ENCODE measurements around the gene ARAP3. TPM values are rescaled to one million over a fixed set of nuclear protein-coding genes. Genes with fewer than 3 reads are reported as not detected.

Gene ARAP3
- total RNA-seq, 2 donors from 2014 or later, result 7.1 to 19.6 TPM

DNA sequence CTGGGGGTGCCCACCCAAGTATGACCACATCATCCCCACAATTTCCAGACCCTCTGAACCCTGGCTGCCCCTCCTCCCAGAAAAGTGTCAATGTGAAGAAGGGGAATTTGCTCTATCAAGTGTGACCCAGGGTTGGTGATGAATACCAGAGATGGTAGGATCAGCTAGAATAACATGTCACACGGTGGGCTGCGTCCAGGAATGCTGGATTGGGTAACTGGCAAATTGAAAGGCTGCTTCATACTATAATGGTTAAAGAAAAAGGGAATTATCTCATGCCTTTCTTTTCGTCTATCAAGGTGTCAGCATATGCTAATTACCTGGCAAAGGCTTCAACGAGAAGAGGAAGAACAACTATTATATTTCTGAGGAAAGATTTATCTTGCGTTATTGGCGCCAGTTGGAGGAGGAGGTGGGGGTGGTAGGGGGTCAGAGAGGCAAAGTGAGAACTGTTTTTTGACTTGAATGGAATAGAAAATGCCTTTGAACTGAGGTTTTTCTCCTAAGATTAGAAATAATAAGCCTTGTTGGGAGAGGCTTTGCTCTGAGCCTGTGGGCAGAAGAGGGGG lies 27.8 kb upstream of the ARAP3 start:
- no peaks in the 10 kb centered on the region for H3K4me1 Mint-ChIP-seq
- no peaks in the 10 kb centered on the region for H3K36me3 Mint-ChIP-seq (ENCODE audit: low read depth)
- H3K27ac Mint-ChIP-seq, result no peak overlapping the region
- no peak overlapping the region for H3K4me3 Mint-ChIP-seq
- H3K27me3 Mint-ChIP-seq, result no peaks in the 10 kb centered on the region
- ATAC-seq (replicated peaks), result no peak
- no peaks in the 10 kb centered on the region for H3K9me3 Mint-ChIP-seq

DNA sequence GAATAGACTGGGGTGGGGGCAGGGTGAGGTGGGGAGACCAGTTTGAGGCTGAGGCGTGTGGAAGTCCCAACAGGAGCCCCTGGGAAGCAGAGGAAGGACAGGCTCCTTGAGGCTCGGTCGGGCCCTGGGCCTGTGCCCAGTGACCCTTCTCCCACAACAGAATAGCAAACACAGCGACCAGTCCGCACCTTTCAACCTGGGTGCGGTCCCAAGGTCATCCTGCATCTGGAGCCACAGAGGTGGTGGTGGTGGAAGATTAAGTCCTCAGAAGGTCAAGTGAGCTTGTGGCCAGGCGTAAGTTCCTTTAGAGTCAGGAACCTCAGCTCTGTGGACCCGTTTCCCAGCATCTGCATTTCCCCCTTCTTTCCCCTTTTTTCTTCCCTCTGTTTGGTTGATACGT lies 26.0 kb upstream of the ARAP3 start:
- Mint-ChIP-seq H3K36me3 (ENCODE audit: low read depth) (no peaks in the 10 kb centered on the region), H3K27me3 (no peaks in the 10 kb centered on the region), H3K27ac (no peak overlapping the region), H3K4me1 (no peaks in the 10 kb centered on the region), H3K9me3 (no peaks in the 10 kb centered on the region), H3K4me3 (no peak overlapping the region)
- no peak for ATAC-seq (replicated peaks)

DNA sequence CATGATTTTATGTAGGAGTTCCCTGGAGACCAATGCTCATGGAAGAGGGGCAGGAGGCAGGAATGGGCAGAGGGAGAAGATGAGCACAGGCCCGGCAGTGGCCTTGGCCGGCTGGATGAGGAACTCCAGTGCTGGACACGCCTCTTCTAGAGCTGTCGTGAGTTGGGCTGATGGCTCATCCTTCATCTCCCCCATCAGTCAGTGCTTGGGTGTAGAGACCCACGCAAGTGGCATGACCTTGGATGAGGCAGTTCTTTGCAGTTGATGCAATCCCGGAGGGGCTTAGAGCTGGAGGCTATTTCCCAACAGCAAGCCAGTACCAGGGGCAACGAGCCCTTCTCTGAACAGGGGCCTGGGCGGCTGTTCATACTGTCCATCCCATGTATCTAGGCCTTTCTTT lies 25.5 kb upstream of the ARAP3 start:
- H3K36me3 Mint-ChIP-seq (ENCODE audit: low read depth), result no peaks in the 10 kb centered on the region
- no peak overlapping the region for H3K27ac Mint-ChIP-seq
- no peak overlapping the region for H3K4me3 Mint-ChIP-seq
- no peak for ATAC-seq (replicated peaks)
- no peaks in the 10 kb centered on the region for H3K27me3 Mint-ChIP-seq
- no peaks in the 10 kb centered on the region for H3K9me3 Mint-ChIP-seq
- H3K4me1 Mint-ChIP-seq, result no peaks in the 10 kb centered on the region

DNA sequence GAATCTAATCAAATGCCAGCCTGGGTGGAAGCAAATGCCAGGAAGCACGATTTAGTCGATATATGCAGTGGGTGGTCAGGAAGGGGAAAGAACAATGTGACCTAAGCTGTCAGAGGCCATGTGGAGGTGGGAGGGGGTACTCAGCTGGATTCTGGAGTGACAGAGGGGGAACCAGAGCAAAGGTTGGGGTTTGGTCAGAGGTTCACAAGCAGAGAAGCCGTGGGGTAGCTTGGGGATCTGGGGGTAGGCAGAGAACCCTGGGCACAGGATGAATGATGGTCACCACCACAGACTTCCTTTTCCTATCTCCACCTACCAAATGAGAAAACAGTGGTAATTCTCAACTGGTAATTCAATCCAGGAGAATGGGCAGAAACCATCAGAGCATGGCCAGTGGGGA lies 24.1 kb upstream of the ARAP3 start:
- no peak for ATAC-seq (replicated peaks)
- no peaks in the 10 kb centered on the region for H3K36me3 Mint-ChIP-seq (ENCODE audit: low read depth)
- no peak overlapping the region for H3K27ac Mint-ChIP-seq
- no peak overlapping the region for H3K4me3 Mint-ChIP-seq
- peaks cover 8% of the 10 kb centered on the region for H3K4me1 Mint-ChIP-seq
- no peaks in the 10 kb centered on the region for H3K27me3 Mint-ChIP-seq
- H3K9me3 Mint-ChIP-seq, result no peaks in the 10 kb centered on the region

DNA sequence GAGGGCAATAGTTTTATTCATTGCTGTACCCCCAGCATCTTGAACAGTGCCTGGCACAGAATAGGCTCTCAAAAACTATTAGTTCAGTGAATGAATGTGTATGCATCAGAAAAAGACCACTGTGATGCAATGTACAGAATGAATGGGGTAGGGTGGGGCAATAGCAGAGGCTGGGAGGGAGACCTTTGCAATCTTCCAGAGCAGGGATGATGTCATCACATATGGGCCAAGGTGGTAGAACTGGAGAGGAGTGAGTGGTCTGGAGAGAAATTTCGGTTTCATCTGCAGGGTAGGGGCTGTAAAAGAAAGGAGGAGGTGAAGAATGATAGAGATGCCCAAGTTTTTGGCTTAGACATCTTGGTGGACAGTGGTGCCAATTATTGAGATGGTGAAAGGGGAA lies 23.4 kb upstream of the ARAP3 start:
- H3K4me3 Mint-ChIP-seq, result no peak overlapping the region
- no peaks in the 10 kb centered on the region for H3K9me3 Mint-ChIP-seq
- H3K27ac Mint-ChIP-seq, result no peak overlapping the region
- no peak for ATAC-seq (replicated peaks)
- H3K36me3 Mint-ChIP-seq (ENCODE audit: low read depth), result no peaks in the 10 kb centered on the region
- peaks cover 8% of the 10 kb centered on the region for H3K4me1 Mint-ChIP-seq
- H3K27me3 Mint-ChIP-seq, result no peaks in the 10 kb centered on the region

DNA sequence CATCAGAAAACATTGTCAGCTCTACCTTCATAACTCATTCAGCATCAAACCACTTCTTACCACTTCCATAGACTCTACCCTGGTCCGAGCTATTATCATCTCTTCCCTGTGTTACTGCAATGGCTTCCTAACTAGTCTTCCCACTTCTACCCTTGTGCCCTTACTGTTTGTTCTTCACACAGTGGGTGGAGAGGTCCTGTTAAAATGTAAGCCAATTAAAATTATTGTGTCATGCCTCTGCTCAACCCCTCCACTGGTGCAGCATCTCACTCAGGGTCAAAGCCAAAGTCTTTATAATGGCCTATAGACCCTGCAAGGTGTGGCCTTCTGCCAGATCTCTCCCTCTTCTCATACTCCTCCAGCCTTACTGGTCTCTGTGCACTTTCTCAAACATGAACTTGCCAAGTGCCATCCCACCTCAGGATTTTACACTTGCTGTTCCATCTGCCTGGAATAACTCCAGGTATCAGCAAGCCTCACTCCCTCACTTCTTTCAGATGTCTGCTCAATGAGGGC lies 22.8 kb upstream of the ARAP3 start:
- Mint-ChIP-seq H3K9me3 (no peaks in the 10 kb centered on the region), H3K36me3 (ENCODE audit: low read depth) (no peaks in the 10 kb centered on the region), H3K4me1 (peaks cover 8% of the 10 kb centered on the region), H3K4me3 (no peak overlapping the region), H3K27ac (no peak overlapping the region), H3K27me3 (peaks cover 4% of the 10 kb centered on the region)
- ATAC-seq (replicated peaks), result no peak

DNA sequence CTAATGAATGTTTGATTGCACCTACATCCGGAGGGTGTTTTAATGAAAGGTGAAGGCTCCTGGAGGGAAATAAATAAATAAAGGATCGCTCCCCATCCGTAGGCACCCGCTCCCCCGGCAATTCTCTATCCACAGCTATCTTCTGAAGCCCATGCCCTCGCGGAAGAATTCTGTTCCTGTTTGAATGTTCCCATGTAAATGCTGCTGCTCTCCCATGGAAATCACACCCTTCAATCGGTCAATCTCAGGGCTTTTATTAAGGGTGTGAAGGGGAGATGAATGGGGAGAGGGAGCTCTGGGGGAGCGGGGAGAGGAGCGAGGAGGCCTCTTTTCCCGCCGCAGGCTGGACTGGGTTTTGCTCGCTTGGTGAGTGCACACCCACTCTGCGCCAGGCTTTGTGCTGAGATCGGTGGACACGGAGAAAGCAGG lies 21.1 kb upstream of the ARAP3 start:
- H3K4me1 Mint-ChIP-seq, result peaks cover 8% of the 10 kb centered on the region
- H3K27ac Mint-ChIP-seq, result no peak overlapping the region
- no peaks in the 10 kb centered on the region for H3K9me3 Mint-ChIP-seq
- no peaks in the 10 kb centered on the region for H3K36me3 Mint-ChIP-seq (ENCODE audit: low read depth)
- peaks cover 10% of the 10 kb centered on the region for H3K27me3 Mint-ChIP-seq
- ATAC-seq (replicated peaks), result no peak
- no peak overlapping the region for H3K4me3 Mint-ChIP-seq

DNA sequence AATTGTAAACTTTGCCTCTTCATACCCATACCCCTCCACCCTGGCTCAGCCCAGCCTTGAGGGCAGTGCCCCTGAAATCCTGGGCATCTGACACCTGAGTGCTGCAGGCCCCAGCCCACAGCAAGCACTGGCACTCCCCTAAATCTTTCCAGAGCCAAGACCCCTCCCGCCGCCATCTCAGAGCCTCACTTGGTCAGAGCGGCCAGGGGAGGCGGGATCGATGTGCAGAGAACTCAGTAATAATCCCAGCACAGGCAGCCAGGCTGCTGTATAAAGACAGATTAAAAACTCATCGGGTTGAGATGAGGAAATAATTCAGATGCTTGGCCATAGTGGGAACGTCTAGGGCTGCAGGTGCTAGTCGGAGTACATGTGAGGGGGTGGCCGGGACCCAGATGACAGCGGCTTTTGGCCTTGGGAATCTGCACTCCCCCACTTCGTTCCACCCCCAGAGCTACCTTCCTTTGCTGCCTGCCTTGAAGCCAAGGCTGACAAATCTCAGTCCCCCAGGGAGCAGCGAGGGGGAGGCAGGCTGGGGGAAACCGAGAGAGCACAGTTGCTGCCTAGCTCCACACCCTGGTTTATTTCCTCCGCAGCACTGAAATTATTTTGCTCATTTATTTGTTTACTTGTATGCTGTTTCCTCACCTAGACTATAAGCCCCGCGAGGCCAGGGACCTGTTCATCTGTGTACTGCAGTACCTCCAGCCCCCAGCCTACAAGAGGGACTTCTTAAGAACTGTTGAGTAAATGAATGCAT lies 19.5 kb upstream of the ARAP3 start:
- peak overlapping the region; percentile 78 for H3K27ac Mint-ChIP-seq
- H3K4me3 Mint-ChIP-seq, result no peak overlapping the region
- peaks cover 15% of the 10 kb centered on the region for H3K27me3 Mint-ChIP-seq
- H3K4me1 Mint-ChIP-seq, result peaks cover 8% of the 10 kb centered on the region
- H3K36me3 Mint-ChIP-seq (ENCODE audit: low read depth), result no peaks in the 10 kb centered on the region
- ATAC-seq (replicated peaks), result peak; percentile 75
- no peaks in the 10 kb centered on the region for H3K9me3 Mint-ChIP-seq

DNA sequence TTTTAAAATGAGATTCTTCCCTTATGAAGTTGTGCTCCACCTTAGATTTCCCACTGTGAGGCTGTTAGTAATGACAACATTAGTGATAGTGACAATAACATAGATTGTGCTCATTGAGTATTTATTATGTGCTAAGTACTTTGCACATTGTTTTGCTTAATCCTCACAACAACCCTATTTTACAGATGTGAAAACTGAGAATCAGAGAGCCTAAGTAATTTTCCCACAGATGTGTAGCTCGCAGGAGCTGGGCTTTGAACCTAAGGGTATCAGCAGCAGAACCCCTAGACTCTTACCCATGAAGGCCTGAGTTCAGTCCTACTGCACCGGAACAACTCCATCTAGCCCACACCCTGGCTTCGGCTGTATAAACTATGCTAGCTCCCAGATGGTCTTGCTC lies 15.6 kb upstream of the ARAP3 start:
- no peak for ATAC-seq (replicated peaks)

DNA sequence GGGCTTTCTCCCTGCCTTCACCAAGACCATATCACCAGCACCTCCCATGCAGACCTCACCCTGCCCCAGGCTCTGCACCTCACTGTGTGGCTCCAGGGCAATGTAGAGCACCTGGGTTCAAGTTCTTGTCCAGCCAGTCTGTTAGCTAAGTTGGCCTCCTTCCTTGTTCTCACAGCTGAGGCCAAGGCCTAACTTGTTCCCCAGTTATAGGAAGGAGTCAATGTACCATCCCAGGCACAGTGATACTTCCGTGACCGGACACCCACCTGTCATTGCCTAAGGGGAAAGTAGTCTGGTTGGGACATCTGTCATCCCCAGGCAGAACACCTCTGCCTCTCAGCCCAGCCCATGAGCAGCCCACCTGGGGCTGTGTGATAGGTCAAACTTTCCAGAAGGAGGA lies 14.4 kb upstream of the ARAP3 start:
- Mint-ChIP-seq H3K36me3 (ENCODE audit: low read depth) (no peaks in the 10 kb centered on the region), H3K4me1 (peaks cover 27% of the 10 kb centered on the region), H3K4me3 (no peak overlapping the region), H3K27ac (no peak overlapping the region), H3K9me3 (no peaks in the 10 kb centered on the region), H3K27me3 (peaks cover 15% of the 10 kb centered on the region)
- ATAC-seq (replicated peaks), result no peak

More for the DNA sequence above, 15.6 kb upstream of the ARAP3 start:
- Mint-ChIP-seq H3K4me1 (peaks cover 28% of the 10 kb centered on the region), H3K36me3 (ENCODE audit: low read depth) (no peaks in the 10 kb centered on the region), H3K9me3 (no peaks in the 10 kb centered on the region), H3K27me3 (peaks cover 15% of the 10 kb centered on the region), H3K4me3 (no peak overlapping the region), H3K27ac (peak overlapping the region; percentile 23)

DNA sequence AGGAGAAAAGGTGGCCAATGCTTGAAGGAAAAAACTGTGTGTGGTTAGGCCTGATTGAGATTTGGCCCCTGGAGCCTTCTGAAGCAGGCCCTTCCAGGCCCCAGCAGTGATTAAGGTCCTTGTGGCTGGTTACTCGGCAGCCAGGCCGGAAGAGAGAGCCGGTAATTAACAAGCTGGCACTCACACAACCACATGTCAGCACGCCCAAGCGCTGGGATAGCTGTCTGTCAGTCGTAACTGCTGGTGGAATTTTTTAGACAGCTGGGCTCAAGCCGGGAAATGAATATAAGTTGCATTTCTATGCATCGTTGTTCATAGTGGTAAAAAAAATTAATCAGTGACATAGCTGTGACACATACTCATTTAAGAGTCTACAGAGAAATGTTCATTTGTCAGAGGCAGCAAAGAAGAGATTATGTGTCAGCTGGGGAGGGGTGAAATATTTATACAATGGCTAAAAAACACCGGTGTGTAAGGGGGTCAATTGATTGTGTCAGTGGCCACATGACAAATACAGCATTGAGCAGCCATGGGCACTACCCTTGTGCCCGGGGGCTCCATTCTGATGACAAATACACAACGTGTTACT lies 13.7 kb upstream of the ARAP3 start:
- Mint-ChIP-seq H3K36me3 (ENCODE audit: low read depth) (no peaks in the 10 kb centered on the region), H3K27me3 (peaks cover 15% of the 10 kb centered on the region), H3K27ac (no peak overlapping the region), H3K4me1 (peaks cover 23% of the 10 kb centered on the region), H3K9me3 (no peaks in the 10 kb centered on the region), H3K4me3 (no peak overlapping the region)
- ATAC-seq (replicated peaks), result no peak

DNA sequence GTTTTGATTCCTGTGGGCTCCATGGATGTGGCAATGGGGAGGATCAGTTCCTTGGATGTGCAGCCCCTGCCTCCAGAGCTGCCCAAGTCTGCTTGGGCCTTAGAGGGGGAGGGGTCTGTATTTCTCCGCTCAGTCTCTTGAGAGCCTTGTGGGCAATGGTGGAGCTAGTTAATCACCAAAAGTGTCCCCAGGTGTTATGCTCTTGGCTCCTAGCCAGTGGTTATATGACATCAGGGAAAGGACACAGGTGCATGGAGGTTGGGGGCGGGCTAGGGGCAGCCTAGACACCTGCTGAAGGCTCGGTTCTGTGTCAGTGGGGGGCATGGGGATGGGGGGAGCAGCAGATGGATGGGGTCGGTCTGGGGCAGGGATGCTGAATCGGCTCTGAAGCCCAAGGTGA lies 12.4 kb upstream of the ARAP3 start:
- Mint-ChIP-seq H3K9me3 (no peaks in the 10 kb centered on the region), H3K4me1 (peaks cover 23% of the 10 kb centered on the region), H3K27ac (peak overlapping the region; percentile 95), H3K27me3 (peaks cover 9% of the 10 kb centered on the region), H3K4me3 (peak overlapping the region; percentile 87), H3K36me3 (ENCODE audit: low read depth) (no peaks in the 10 kb centered on the region)
- ATAC-seq (replicated peaks), result no peak

DNA sequence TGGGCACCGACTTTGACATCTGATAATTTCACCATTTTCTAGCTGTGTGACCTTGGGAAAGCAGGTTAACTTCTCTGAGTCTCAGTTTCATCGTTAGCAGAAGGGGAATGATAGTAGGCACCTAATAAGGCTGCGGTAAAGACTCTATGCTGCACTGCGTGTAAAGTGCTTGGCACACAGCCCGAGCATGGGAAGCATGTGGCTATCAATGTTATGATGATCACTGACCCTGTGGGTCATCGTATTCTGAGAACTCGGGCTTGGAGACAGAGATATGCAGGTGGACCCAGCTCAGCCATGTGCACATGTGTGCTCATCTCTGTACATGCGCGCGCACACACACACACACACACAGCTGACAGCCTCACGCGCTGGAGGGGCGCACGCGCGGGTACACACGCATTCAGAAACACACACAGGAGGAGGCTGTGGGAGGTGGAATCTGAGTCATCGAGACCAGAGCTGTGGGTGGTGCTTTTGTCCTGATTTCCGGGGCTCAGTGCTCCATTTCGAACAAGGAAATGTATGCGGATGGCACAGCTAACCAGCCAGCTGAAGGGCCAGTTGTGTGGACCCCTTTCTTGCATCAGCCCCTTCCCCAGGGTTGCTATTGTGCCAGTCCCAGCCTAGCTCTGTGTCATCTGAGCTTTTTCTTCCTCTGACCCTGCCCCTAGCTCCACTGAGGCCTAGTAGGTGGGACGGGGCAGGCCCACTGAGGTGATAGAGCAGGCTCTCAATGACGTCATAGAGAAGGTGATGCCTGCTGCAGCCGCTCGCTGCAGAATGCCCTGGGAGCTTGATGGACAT lies 11.1 kb upstream of the ARAP3 start:
- Mint-ChIP-seq H3K4me1 (peaks cover 23% of the 10 kb centered on the region), H3K9me3 (no peaks in the 10 kb centered on the region), H3K27me3 (peaks cover 5% of the 10 kb centered on the region), H3K27ac (peak overlapping the region; percentile 95), H3K4me3 (peak overlapping the region; percentile 87), H3K36me3 (ENCODE audit: low read depth) (no peaks in the 10 kb centered on the region)
- ATAC-seq (replicated peaks), result peak; percentile 90

DNA sequence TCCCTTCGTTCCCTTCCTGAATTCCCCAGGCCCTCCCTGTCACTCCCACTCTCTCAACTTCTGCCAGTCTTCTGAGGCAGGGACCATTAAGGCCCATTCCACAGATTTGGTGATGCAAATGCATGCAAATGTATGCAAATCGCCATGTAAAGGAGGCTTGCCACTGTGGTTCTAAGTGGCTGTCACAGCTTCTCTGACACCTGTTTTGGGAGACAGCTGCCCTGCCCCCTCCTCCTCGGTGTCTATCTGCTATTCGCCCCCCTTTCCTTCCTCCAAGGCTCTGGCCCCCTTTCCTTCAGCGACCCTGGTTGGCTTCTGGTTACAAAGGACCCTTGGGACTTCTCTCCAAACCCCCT lies 10.5 kb upstream of the ARAP3 start:
- H3K4me3 Mint-ChIP-seq, result peak overlapping the region; percentile 87
- peak; percentile 30 for ATAC-seq (replicated peaks)
- H3K27ac Mint-ChIP-seq, result peak overlapping the region; percentile 95
- H3K27me3 Mint-ChIP-seq, result peaks cover 3% of the 10 kb centered on the region
- H3K36me3 Mint-ChIP-seq (ENCODE audit: low read depth), result no peaks in the 10 kb centered on the region
- peaks cover 23% of the 10 kb centered on the region for H3K4me1 Mint-ChIP-seq
- no peaks in the 10 kb centered on the region for H3K9me3 Mint-ChIP-seq

Measured in activated T-helper 17 cell treated with anti-CD3 and anti-CD28 coated beads, Interleukin-2, amount 50 U/mL, for 72 hours (primary cell).